Measurements from ENCODE around the gene GUCA2A.

- TF ChIP-seq ZNF549 (tag by site-specific recombination; IDR thresholded peaks at IDR 0.05) (no peak), CTCF (tag by site-specific recombination; IDR thresholded peaks at IDR 0.05) (no peak), REST (tag by site-specific recombination; IDR thresholded peaks at IDR 0.05) (no peak), ZNF274 (IDR thresholded peaks at IDR 0.05; ENCODE audit: low read length) (no peak), ZNF274 (tag by site-specific recombination; IDR thresholded peaks at IDR 0.05; ENCODE audit: borderline replicate concordance) (no peak), ZNF423 (tag by site-specific recombination; IDR thresholded peaks at IDR 0.05) (no peak), SP2 (tag by site-specific recombination; IDR thresholded peaks at IDR 0.05) (no peak), GFI1B (tag by site-specific recombination; IDR thresholded peaks at IDR 0.05) (no peak)
Measured at GRCh38 chr1:42139444-42139843, 25.1 kb downstream of the GUCA2A start.

Measured in HEK293 (cell line).